Measurements from ENCODE around the gene TP73. TPM values are rescaled to one million over a fixed set of nuclear protein-coding genes. Genes with fewer than 3 reads are reported as not detected.
A peak's percentile ranks its signal among the peaks of the same experiment; 100 is the strongest.

The TP73 gene
- total and polyA plus RNA-seq, 4 experiments from 2014 or later = 0.15 to 0.17 TPM; not detected in 2

DNA sequence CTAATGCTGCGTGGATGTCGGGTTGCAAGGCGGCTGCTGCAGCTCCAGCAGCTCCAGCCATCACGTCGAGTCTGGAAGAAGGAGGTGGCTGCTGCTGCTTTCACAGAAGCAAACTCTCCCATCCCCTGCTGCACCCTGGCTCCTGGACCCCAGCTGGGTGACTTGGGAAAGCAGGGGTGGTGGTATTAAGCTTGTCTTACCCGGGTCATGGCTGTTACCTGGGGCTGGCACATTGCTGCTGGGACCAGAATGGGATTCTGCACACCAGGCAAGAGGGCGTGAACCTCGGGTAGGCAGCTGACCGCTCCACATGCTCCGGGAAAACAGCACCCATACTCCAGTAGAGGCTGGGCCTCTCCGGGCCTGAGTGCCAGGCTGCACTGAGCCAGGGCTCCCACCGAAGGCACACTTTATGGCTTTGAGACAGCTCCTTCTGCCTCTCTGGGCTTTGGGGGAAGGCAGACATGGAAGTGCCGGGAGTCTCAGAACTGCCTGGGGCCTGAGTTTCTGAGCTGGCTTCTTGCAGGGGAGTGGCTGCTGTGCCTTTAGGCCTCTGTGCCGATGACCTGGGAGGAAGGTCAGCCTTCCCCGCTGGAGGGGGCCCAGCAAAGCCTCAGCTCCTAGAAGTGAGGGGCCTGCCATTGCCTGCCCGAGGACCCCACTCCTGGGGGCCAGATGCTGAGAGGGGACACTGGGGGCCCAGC, 121.4 kb downstream of the TP73 start:
- peaks cover 28% of the 10 kb centered on the region for H3K4me1 ChIP-seq (ENCODE audit: insufficient read depth, low read length)
- no peaks in the 10 kb centered on the region for H3K9me3 ChIP-seq (ENCODE audit: control insufficient read depth in 1 of 2, low read length in 2 of 2)
- ChIA-PET CTCF (ENCODE audit: partially characterized antibody) (interaction anchor here (1.4 kb wide), 1 partner anchor 13 kb away, joined by 4 read pairs; no protein-coding TSS in a partner anchor), POLR2A (ENCODE audit: partially characterized antibody) (interaction anchor here (1.5 kb wide), 1 partner anchor 19 kb away, joined by 6 read pairs; no protein-coding TSS in a partner anchor)
- Mint-ChIP-seq H3K27ac (peak overlapping the region in 1 of 7 donors; percentile 17), H3K36me3 (no peaks in the 10 kb centered on the region), H3K4me3 (peak overlapping the region in 6 of 8 donors; percentile 10 to 70 (median 58)), H3K27me3 (no peaks in the 10 kb centered on the region), H3K4me1 (peaks cover 4 to 28% (median 11%) of the 10 kb centered on the region in 4 donors), H3K9me3 (no peaks in the 10 kb centered on the region)
- H3K36me3 ChIP-seq (ENCODE audit: insufficient read depth, low read length) = no peaks in the 10 kb centered on the region
- no peak overlapping the region for H3K4me3 ChIP-seq (ENCODE audit: low read length in 2 of 2)
- intact Hi-C loops (cut with micrococcal nuclease) = no loop called here
- DNase-seq = no peak
- H3K27ac ChIP-seq (ENCODE audit: low read depth, low read length) = no peak overlapping the region
- no peaks in the 10 kb centered on the region for H3K27me3 ChIP-seq (ENCODE audit: insufficient read depth, low read length)

GRCh38 chr1:3774276-3774945, 122.1 kb downstream of the TP73 start:
- no peak overlapping the region for H3K27ac Mint-ChIP-seq
- ChIA-PET POLR2A (ENCODE audit: partially characterized antibody) (interaction anchor here (1.5 to 1.9 kb wide), 2 partner anchors 18 to 126 kb away, joined by 6 to 7 read pairs; partner anchors contain the start of gene C1orf174), CTCF (ENCODE audit: partially characterized antibody) (interaction anchor here (1.4 kb wide), 1 partner anchor 13 kb away, joined by 4 read pairs; no protein-coding TSS in a partner anchor)
- no peaks in the 10 kb centered on the region for H3K9me3 ChIP-seq (ENCODE audit: control insufficient read depth in 1 of 2, low read length in 2 of 2)
- H3K4me1 ChIP-seq (ENCODE audit: insufficient read depth, low read length) = peaks cover 28% of the 10 kb centered on the region
- peak overlapping the region in 1 of 8 donors; percentile 26 for H3K4me3 Mint-ChIP-seq
- no peaks in the 10 kb centered on the region for H3K27me3 ChIP-seq (ENCODE audit: insufficient read depth, low read length)
- H3K27ac ChIP-seq (ENCODE audit: low read depth, low read length) = no peak overlapping the region
- peaks cover 0 to 3% of the 10 kb centered on the region in 2 donors for H3K36me3 Mint-ChIP-seq
- DNase-seq = no peak
- H3K4me1 Mint-ChIP-seq = peaks cover 4 to 28% (median 11%) of the 10 kb centered on the region in 4 donors
- H3K9me3 Mint-ChIP-seq = no peaks in the 10 kb centered on the region
- H3K4me3 ChIP-seq (ENCODE audit: low read length in 2 of 2) = no peak overlapping the region
- H3K36me3 ChIP-seq (ENCODE audit: insufficient read depth, low read length) = peaks cover 2% of the 10 kb centered on the region
- intact Hi-C loops (cut with micrococcal nuclease) = no loop called here
- H3K27me3 Mint-ChIP-seq = no peaks in the 10 kb centered on the region

DNA sequence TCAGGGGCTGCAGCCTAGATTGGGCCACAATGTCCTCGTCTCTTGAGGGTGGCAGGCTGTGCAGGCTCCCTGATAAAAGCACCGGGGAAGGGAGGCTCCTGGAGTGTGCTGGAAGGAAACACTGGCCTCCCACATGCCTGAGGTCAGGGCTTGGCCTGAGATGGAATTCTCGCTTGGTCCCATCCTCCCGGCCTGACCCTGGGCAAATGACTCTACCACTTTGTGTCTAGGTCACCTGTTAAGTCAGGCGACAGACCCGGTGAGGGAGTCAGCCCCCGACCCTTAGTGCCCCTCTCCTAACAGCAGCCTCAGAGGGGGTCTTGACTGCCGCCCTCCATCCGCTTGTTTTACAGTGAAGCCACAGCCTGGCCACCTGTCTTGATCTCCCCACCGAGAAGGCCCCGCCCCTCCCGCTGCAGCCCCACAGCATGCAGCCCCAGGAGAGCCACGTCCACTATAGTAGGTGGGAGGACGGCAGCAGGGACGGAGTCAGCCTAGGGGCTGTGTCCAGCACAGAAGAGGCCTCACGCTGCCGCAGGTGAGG, 122.7 kb downstream of the TP73 start:
- Mint-ChIP-seq H3K4me3 (peak overlapping the region in 1 of 8 donors; percentile 4), H3K36me3 (peaks cover 5 to 9% of the 10 kb centered on the region in 2 donors), H3K27ac (no peak overlapping the region), H3K27me3 (no peaks in the 10 kb centered on the region), H3K9me3 (no peaks in the 10 kb centered on the region), H3K4me1 (peaks cover 4 to 28% (median 11%) of the 10 kb centered on the region in 4 donors)
- no peak for DNase-seq
- ChIA-PET CTCF (ENCODE audit: partially characterized antibody) (interaction anchor here (1.5 kb wide), 1 partner anchor 28 kb away, joined by 4 read pairs; no protein-coding TSS in a partner anchor), POLR2A (ENCODE audit: partially characterized antibody) (interaction anchor here (1.1 to 1.9 kb wide), 3 partner anchors 18 to 125 kb away, joined by 3 to 7 read pairs (median 6); partner anchors contain the start of gene C1orf174)
- peaks cover 8% of the 10 kb centered on the region for H3K36me3 ChIP-seq (ENCODE audit: insufficient read depth, low read length)
- no peak overlapping the region for H3K27ac ChIP-seq (ENCODE audit: low read depth, low read length)
- H3K9me3 ChIP-seq (ENCODE audit: control insufficient read depth in 1 of 2, low read length in 2 of 2) = no peaks in the 10 kb centered on the region
- intact Hi-C loops (cut with micrococcal nuclease) = no loop called here
- no peak overlapping the region for H3K4me3 ChIP-seq (ENCODE audit: low read length in 2 of 2)
- peaks cover 28% of the 10 kb centered on the region for H3K4me1 ChIP-seq (ENCODE audit: insufficient read depth, low read length)
- H3K27me3 ChIP-seq (ENCODE audit: insufficient read depth, low read length) = no peaks in the 10 kb centered on the region

DNA sequence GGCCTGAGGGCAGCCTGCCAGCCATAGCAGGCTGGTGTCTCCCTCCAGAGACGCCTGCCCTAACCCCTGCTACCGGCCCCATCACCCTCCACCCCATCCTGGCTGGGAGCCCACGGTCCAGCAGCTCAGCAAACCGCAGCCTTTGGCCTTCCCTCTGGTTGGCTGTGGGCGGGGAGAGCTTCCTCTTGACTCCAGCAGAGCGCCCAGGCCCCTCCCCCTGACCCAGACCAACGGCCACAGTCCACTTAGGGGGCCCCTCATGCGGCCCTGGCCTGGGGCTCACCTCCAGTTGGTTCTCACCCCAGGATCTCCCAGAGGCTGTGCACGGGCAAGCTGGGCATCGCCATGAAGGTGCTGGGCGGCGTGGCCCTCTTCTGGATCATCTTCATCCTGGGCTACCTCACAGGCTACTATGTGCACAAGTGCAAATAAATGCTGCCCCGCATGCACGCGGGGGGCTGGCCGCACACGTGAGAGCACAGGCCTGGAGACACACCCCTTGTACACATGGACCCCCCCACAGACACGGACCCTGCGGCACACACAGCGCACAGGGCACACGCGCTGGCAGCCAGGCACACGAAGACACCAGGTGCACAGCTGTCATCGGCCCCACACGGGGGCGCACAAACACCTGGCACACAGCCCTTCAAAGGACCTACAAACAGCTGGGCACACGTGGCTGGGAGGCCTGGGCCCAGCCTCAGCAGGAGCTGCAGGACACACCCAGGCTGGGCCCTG, 123.3 kb downstream of the TP73 start:
- Histone ChIP-seq H3K4me3 (ENCODE audit: low read length in 2 of 2) (no peak overlapping the region), H3K27ac (ENCODE audit: low read depth, low read length) (no peak overlapping the region), H3K9me3 (ENCODE audit: control insufficient read depth in 1 of 2, low read length in 2 of 2) (no peaks in the 10 kb centered on the region), H3K27me3 (ENCODE audit: insufficient read depth, low read length) (no peaks in the 10 kb centered on the region), H3K36me3 (ENCODE audit: insufficient read depth, low read length) (peaks cover 14% of the 10 kb centered on the region), H3K4me1 (ENCODE audit: insufficient read depth, low read length) (peaks cover 28% of the 10 kb centered on the region)
- Mint-ChIP-seq H3K27me3 (no peaks in the 10 kb centered on the region), H3K36me3 (peaks cover 12 to 16% of the 10 kb centered on the region in 2 donors), H3K4me1 (peaks cover 4 to 28% (median 10%) of the 10 kb centered on the region in 4 donors), H3K4me3 (peak overlapping the region in 1 of 8 donors; percentile 62), H3K9me3 (no peaks in the 10 kb centered on the region), H3K27ac (peak overlapping the region in 4 of 7 donors; percentile 22 to 69 (median 38))
- intact Hi-C loops (cut with micrococcal nuclease) = no loop called here
- ChIA-PET POLR2A (ENCODE audit: partially characterized antibody) (interaction anchor here (1.1 to 1.9 kb wide), 2 partner anchors 29 to 125 kb away, joined by 3 to 7 read pairs; partner anchors contain the start of gene C1orf174), CTCF (ENCODE audit: partially characterized antibody) (interaction anchor here (0.7 to 1.5 kb wide), 6 partner anchors 10 to 29 kb away, joined by 3 to 4 read pairs (median 3); no protein-coding TSS in a partner anchor)
- DNase-seq = peak; percentile 50 to 60 (median 55)

DNA sequence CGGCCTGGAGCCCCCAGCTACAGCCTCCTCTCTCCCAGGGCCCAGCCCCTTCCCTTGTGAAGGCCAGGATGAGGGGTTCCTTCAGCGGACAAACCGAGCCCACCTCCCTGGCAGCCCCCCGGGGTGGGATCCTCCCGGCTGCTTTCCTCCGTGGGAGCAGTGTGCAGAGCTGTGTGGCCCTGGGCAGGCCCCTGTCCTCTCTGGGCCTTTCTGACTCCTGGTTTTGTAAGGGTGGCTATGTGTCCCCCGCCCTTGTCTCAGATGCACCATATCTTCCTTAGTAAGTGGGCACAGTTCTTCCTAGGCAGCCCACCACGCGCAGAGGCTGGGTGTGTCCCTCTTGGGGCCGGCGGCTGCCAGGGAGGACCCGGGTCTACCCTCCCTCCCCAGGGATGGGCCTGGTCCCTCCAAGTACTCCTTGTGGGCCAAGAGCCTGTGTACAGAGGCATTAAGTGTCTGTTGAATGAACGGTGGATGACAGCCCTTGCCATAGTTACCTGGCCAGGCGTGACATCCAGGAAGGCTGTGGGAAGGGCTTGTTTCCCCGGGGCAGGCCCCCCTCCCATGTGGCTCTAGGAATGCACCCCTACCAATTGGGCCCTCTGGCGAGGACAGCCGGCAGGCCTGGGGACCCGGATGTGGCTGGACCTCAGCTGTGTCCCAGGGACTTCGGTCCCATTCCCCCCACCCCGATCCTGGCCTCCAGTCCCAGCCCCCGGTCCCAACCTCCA, 124.1 kb downstream of the TP73 start:
- ChIA-PET CTCF (ENCODE audit: partially characterized antibody) (interaction anchor here (0.7 to 1.5 kb wide), 6 partner anchors 9 to 28 kb away, joined by 3 to 4 read pairs (median 3); no protein-coding TSS in a partner anchor), POLR2A (ENCODE audit: partially characterized antibody) (interaction anchor here (1.1 to 1.9 kb wide), 2 partner anchors 30 to 124 kb away, joined by 3 to 7 read pairs; partner anchors contain the start of gene C1orf174)
- Histone ChIP-seq H3K4me1 (ENCODE audit: insufficient read depth, low read length) (peaks cover 24% of the 10 kb centered on the region), H3K9me3 (ENCODE audit: control insufficient read depth in 1 of 2, low read length in 2 of 2) (no peaks in the 10 kb centered on the region), H3K27me3 (ENCODE audit: insufficient read depth, low read length) (no peaks in the 10 kb centered on the region), H3K36me3 (ENCODE audit: insufficient read depth, low read length) (peaks cover 21% of the 10 kb centered on the region), H3K4me3 (ENCODE audit: low read length in 2 of 2) (no peak overlapping the region), H3K27ac (ENCODE audit: low read depth, low read length) (no peak overlapping the region)
- intact Hi-C loops (cut with micrococcal nuclease) = no loop called here
- peak overlapping the region in 1 of 7 donors; percentile 69 for H3K27ac Mint-ChIP-seq
- H3K4me1 Mint-ChIP-seq = peaks cover 3 to 25% (median 10%) of the 10 kb centered on the region in 4 donors
- no peaks in the 10 kb centered on the region for H3K9me3 Mint-ChIP-seq
- H3K4me3 Mint-ChIP-seq = no peak overlapping the region
- no peaks in the 10 kb centered on the region for H3K27me3 Mint-ChIP-seq
- no peak for DNase-seq
- peaks cover 18 to 22% of the 10 kb centered on the region in 2 donors for H3K36me3 Mint-ChIP-seq

- Histone ChIP-seq H3K4me1 (ENCODE audit: insufficient read depth, low read length) (peaks cover 19% of the 10 kb centered on the region), H3K9me3 (ENCODE audit: control insufficient read depth in 1 of 2, low read length in 2 of 2) (no peaks in the 10 kb centered on the region), H3K27ac (ENCODE audit: low read depth, low read length) (no peak overlapping the region), H3K4me3 (ENCODE audit: low read length in 2 of 2) (no peak overlapping the region), H3K27me3 (ENCODE audit: insufficient read depth, low read length) (no peaks in the 10 kb centered on the region), H3K36me3 (ENCODE audit: insufficient read depth, low read length) (peaks cover 28% of the 10 kb centered on the region)
- Mint-ChIP-seq H3K27ac (no peak overlapping the region), H3K4me3 (no peak overlapping the region), H3K27me3 (no peaks in the 10 kb centered on the region), H3K36me3 (peaks cover 19 to 28% of the 10 kb centered on the region in 2 donors), H3K9me3 (no peaks in the 10 kb centered on the region), H3K4me1 (peaks cover 3 to 19% (median 5%) of the 10 kb centered on the region in 4 donors)
- ChIA-PET CTCF (ENCODE audit: partially characterized antibody) (no interaction called here), POLR2A (ENCODE audit: partially characterized antibody) (no interaction called here)
- no peak for DNase-seq
- intact Hi-C loops (cut with micrococcal nuclease) = no loop called here
Measured at GRCh38 chr1:3777078-3777547, 124.8 kb downstream of the TP73 start.

Data from CD4-positive, alpha-beta memory T cell (primary cell).